ENCODE results near the gene TAC3. TPM values are rescaled to one million over a fixed set of nuclear protein-coding genes. Genes with fewer than 3 reads are reported as not detected.

Gene TAC3
- total RNA-seq, 1 experiment from 2014 or later: 6.2 TPM

- H3K27me3 Mint-ChIP-seq (ENCODE audit: low read depth): peaks cover 8% of the 10 kb centered on the region
- H3K4me1 ChIP-seq (ENCODE audit: insufficient read depth, low read length): no peaks in the 10 kb centered on the region
- H3K56ac ChIP-seq (ENCODE audit: insufficient read length, low read depth, low read length): no peak overlapping the region
- peaks cover 0 to 2% (median 0%) of the 10 kb centered on the region in 3 experiments; a peak in 2 of 7 replicates for H3K36me3 Mint-ChIP-seq (ENCODE audit: insufficient read depth in 1 of 3, low read depth in 3 of 3)
- peaks cover 7% of the 10 kb centered on the region in 2 experiments for H3K4me1 Mint-ChIP-seq
- no peaks in the 10 kb centered on the region for H3K9me3 ChIP-seq (ENCODE audit: control insufficient read depth, low read depth, low read length)
- H2AK5ac ChIP-seq (ENCODE audit: insufficient read length, low read length): no peak overlapping the region
- H3K27ac ChIP-seq (ENCODE audit: insufficient read length, low read depth, low read length): no peak overlapping the region
- H4K8ac ChIP-seq (replicated peaks; ENCODE audit: insufficient read length, low read depth, low read length): no peak overlapping the region
- no peak overlapping the region for H3K27ac Mint-ChIP-seq
- no peaks in the 10 kb centered on the region for H3K27me3 ChIP-seq (ENCODE audit: insufficient read depth, low read length)
- H3K79me2 ChIP-seq (ENCODE audit: insufficient read depth, low read length): no peaks in the 10 kb centered on the region
- no peak overlapping the region for H3K9ac ChIP-seq (ENCODE audit: extremely low read depth, insufficient read length, low read length)
- H4K5ac ChIP-seq (ENCODE audit: insufficient read length, low read depth, low read length): no peak overlapping the region
- H3T11ph ChIP-seq (ENCODE audit: low read length): no peak overlapping the region
- H3K23ac ChIP-seq (ENCODE audit: insufficient read length, low read depth, low read length): no peak overlapping the region
- no peak overlapping the region for H2BK12ac ChIP-seq (ENCODE audit: insufficient read length, low read depth, low read length)
- H3K9me3 Mint-ChIP-seq: no peaks in the 10 kb centered on the region
- no peaks in the 10 kb centered on the region for H3K23me2 ChIP-seq (ENCODE audit: insufficient read length, low read depth, low read length, poor library complexity, severe bottlenecking)
- no CpG with 5 or more reads among the region's 2 CpGs for WGBS (ENCODE audit: extremely low coverage, insufficient read length, low lambda C conversion rate)
- H2BK5ac ChIP-seq (ENCODE audit: insufficient read length, low read length): no peak overlapping the region
- H3K79me1 ChIP-seq (ENCODE audit: insufficient read depth, low read depth, low read length, poor library complexity, severe bottlenecking): no peaks in the 10 kb centered on the region
- no peak for TF ChIP-seq CTCF (conservative IDR thresholded peaks at IDR 0.05)
- H3K4me2 ChIP-seq (ENCODE audit: insufficient read depth, insufficient read length, low read length): no peak overlapping the region
- no peak overlapping the region for H4K91ac ChIP-seq (ENCODE audit: insufficient read length, low read depth, low read length)
- no peak for DNase-seq
- no peak overlapping the region for H2BK15ac ChIP-seq (ENCODE audit: low read depth, low read length)
- H3K18ac ChIP-seq (ENCODE audit: insufficient read length, low read depth, low read length): no peak overlapping the region
- H2BK20ac ChIP-seq (ENCODE audit: low read depth, low read length, poor library complexity, severe bottlenecking): no peak overlapping the region
- no peaks in the 10 kb centered on the region for H4K20me1 ChIP-seq (ENCODE audit: control insufficient read depth, insufficient read depth, insufficient read length)
- no peak overlapping the region for H3K14ac ChIP-seq (ENCODE audit: insufficient read depth, low read length)
- no peak overlapping the region for H2BK120ac ChIP-seq (ENCODE audit: low read depth, low read length, poor library complexity, severe bottlenecking)
- no peak overlapping the region for H3K4ac ChIP-seq (ENCODE audit: low read depth, low read length)
- no peak overlapping the region for H3K4me3 Mint-ChIP-seq
- H2AFZ ChIP-seq (ENCODE audit: low read length): no peak overlapping the region
These were observed 24.4 kb upstream of the TAC3 start for GRCh38 chr12:57040750-57041149.

Data from H9 (cell line).